Pancreas (tissue), 10 donors: ENCODE measurements around the gene MAP1LC3B. TPM values are rescaled to one million over a fixed set of nuclear protein-coding genes. Genes with fewer than 3 reads are reported as not detected.

ENCODE experiments used
- ATAC-seq, 4 donors: fragments of 200-7000 bp; cut with Tn5 transposase; one replicate each; pipeline versions ENCODE4 v1.8.0 to v1.9.1; 2020; ENCODE audit warnings: mild to moderate bottlenecking in 4 of 4, moderate library complexity in 4 of 4
- DNase-seq, 6 donors: peaks; one replicate each; pipeline ENCODE4 v3.0.0-alpha.2; 2020
- FAIRE-seq: peaks from 2 replicates; lab custom pipeline; 2012; peaks lifted over from hg19 to GRCh38; lab: Jason Lieb, UNC
- H3K27ac ChIP-seq, 4 donors: fragments of 200-600 bp; sonication (generic); 1 replicate in 3 of 4; 2 replicates in 1 of 4; pipeline versions ENCODE4 v1.5.0 to v1.8.0; 2020
- H3K27me3 ChIP-seq, 4 donors: fragments of 200-600 bp; one replicate each; pipeline ENCODE4 v1.8.0; 2021
- H3K36me3 ChIP-seq, 3 donors: fragments of 200-600 bp; sonication (generic) in 1 of 3; one replicate each; pipeline versions ENCODE4 v1.5.0 to v1.8.0; 2020 to 2021
- H3K4me1 ChIP-seq, 3 donors: fragments of 200-600 bp; one replicate each; pipeline ENCODE4 v1.8.0; 2021
- H3K4me3 ChIP-seq, 4 donors: fragments of 200-600 bp; sonication (generic) in 2 of 4; one replicate each; pipeline versions ENCODE4 v1.5.0 to v1.8.0; 2020 to 2021
- H3K9me3 ChIP-seq, 4 donors: fragments of 200-600 bp; one replicate each; pipeline ENCODE4 v1.8.0; 2021
- WGBS, 2 donors: extraction: QIAGEN DNeasy Blood & Tissue Kit; methylation state at CpG; one replicate each; pipeline ENCODE4 v1.1.7; 2013; 5-methylcytosine and 5-hydroxymethylcytosine counted together
- intact Hi-C, 3 donors: fragments of 100-400 bp; cut with DNase I; formaldehyde crosslinking; loops; one replicate each; pipeline versions ENCODE4 v1.11.1 to v1.14.2; 2022
- polyA plus RNA-seq, 2 donors: library from polyadenylated mRNA; stranded (reverse); fragments of 200-250 nt; gene quantifications; one replicate each; pipeline ENCODE4 v1.2.3, GENCODE V29; 2013
- total RNA-seq, 6 donors: library from RNA; stranded (reverse); fragmentation: NEBNext Ultra II Directional in 4 of 6; extraction: Animal tissue kit (Norgen Biotek cat#: 25700) in 4 of 6; gene quantifications; one replicate each; pipeline versions ENCODE4 v1.2.1 to v1.2.4, GENCODE V29; 2021 to 2023
- TF ChIP-seq, protein P1 (sequence below), 4 donors: fragments of 200-600 bp; sonication (generic) in 3 of 4; IDR thresholded peaks; one replicate each; pipeline versions ENCODE4 v1.5.0 to v1.8.0; 2021; ENCODE audit warnings: antibody characterized with exemption in 4 of 4
- donor health status: healthy with polysubstance abuse.
- donor health status: DM: no; HTN: no; CAD: no; lungs with moderate emphysema.
- donor health status: DM: no; HTN: no; CAD: no.
- donor health status: control.
- donor health status: control.
- donor health status: Bipolar disorder and iron deficiency.
- donor health status: DM: yes; HTN: yes; CAD: no.
- donor health status: DM: no; HTN: no; CAD: no.
- donor health status: DM: no; HTN: no; CAD: no.
- donor health status: DM: yes; HTN: yes; CAD: no.

The MAP1LC3B gene
- total and polyA plus RNA-seq, 8 donors, result 13.9 to 35.1 (median 21.7) TPM

DNA sequence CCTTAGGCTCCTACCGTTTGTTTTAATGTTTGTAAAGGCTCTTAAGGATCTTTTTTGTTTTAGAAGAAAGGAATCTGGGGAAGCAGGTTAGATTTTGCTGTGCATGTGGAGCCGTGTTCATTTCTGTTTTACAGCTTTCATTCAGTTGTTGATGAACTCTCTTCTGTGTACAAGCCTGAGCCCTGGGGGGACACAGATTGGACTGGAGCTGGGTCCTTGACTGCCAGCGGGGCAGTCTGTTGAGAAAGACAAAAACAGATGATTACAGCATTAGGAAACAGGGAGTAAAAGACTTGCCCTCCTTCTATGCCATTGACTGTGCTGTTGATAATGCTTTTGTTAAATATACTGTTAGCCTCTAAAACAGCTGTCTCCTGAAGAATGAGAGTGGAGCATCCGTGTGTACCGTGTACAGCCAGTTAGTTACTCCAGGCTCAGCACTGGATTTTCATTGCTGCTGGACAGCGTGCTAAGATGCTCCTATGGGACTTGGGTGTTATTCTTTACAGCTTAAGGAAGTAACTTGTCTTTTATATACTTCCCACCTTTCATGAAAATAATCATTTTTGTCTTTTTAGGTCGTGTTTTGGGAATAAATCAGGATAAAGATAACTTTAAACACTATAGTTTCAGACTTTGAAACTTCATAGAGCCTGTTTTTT lies 3.2 kb downstream of the MAP1LC3B start:
- 64 to 71% methylated on average over 7 of the region's 7 CpGs for WGBS, 2 donors
- intact Hi-C loops, result no loop called here
- Histone ChIP-seq H3K4me3 (no peak overlapping the region), H3K9me3 (no peaks in the 10 kb centered on the region), H3K27ac (no peak overlapping the region), H3K27me3 (no peaks in the 10 kb centered on the region), H3K4me1 (peaks cover 12 to 25% (median 12%) of the 10 kb centered on the region in 3 donors), H3K36me3 (peaks cover 0 to 11% (median 0%) of the 10 kb centered on the region in 3 donors)
- ATAC-seq, result no peak
- TF ChIP-seq, protein P1, sequence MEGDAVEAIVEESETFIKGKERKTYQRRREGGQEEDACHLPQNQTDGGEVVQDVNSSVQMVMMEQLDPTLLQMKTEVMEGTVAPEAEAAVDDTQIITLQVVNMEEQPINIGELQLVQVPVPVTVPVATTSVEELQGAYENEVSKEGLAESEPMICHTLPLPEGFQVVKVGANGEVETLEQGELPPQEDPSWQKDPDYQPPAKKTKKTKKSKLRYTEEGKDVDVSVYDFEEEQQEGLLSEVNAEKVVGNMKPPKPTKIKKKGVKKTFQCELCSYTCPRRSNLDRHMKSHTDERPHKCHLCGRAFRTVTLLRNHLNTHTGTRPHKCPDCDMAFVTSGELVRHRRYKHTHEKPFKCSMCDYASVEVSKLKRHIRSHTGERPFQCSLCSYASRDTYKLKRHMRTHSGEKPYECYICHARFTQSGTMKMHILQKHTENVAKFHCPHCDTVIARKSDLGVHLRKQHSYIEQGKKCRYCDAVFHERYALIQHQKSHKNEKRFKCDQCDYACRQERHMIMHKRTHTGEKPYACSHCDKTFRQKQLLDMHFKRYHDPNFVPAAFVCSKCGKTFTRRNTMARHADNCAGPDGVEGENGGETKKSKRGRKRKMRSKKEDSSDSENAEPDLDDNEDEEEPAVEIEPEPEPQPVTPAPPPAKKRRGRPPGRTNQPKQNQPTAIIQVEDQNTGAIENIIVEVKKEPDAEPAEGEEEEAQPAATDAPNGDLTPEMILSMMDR (IDR thresholded peaks at IDR 0.05), result no peak
- FAIRE-seq, result no peak
- DNase-seq, result no peak

DNA sequence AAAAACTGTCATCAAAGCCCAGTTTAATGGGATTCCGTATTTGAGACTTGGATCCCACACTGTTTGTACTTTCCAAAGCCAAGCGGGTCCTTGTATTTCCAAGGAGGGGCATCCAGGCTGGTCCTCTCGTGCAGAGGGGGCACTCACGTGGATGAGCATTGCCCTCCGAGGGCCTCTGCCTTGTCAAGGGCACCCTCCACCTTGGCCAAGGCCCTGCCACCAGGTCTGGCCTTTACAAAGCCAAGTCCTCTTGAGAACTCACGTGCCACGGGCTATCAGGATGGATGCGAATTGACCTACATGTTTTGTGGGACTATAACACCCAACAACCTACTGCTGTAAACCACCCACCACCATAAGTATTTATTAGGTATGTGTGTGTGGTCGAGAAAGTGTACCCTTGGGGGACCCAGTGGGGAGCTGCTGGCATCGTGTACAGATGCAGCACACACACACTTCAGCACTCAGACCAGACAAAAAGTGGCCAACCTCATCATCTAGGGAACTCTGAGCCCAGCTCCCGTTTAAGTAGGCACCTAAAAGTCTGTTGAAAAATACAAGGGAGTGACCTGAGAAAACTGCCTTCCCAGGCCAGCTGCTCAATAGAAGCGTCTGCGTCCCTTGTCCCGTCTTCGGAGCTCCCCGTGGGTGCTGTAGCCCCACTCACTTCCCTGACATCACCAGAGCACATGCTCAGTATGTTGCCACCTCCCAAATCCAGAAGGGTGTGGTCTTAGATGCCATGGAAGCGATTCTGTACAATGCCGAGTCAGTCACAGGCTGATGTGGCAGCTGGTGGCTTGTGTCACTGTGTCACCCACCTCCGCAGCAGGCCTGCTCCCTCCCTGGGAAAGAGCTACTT lies 12.9 kb downstream of the MAP1LC3B start:
- Histone ChIP-seq H3K4me1 (no peaks in the 10 kb centered on the region), H3K27me3 (no peaks in the 10 kb centered on the region), H3K36me3 (peaks cover 0 to 45% (median 23%) of the 10 kb centered on the region in 3 donors), H3K27ac (no peak overlapping the region), H3K4me3 (no peak overlapping the region), H3K9me3 (no peaks in the 10 kb centered on the region)
- ATAC-seq (no peak), FAIRE-seq (no peak), DNase-seq (no peak)
- TF ChIP-seq, protein P1 (IDR thresholded peaks at IDR 0.05), result no peak
- intact Hi-C loops, result no loop called here
- WGBS, 2 donors, result 91 to 93% methylated on average over 19 of the region's 19 CpGs

DNA sequence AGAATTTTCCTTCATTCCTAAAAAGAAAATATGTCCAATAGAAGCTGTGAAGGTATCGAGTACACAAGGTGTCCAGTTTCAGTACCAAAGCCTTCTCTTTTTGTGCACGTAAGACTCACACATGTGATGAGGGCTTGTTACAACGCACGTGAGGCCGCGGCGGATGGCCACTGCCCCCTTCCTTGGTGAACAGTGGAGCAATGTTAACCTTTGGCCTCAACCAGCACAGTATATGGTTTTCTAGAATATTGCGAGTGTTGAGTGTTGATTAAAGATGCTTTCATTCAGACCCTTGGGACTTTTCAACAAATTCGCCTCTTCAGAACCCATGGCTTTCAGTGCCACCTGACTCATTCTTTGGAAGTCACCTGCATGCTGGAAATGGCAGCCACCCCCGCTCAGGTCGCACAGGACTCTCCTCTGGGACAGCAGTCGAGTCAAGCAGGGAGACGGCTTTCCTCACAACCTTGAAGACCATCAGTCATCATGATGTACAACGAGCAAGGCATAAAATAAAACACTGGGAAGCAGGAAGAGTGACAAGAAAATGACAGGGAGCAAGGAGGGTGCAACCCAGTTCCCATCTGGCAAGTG lies 14.5 kb downstream of the MAP1LC3B start:
- ATAC-seq, result no peak
- no peak for FAIRE-seq

DNA sequence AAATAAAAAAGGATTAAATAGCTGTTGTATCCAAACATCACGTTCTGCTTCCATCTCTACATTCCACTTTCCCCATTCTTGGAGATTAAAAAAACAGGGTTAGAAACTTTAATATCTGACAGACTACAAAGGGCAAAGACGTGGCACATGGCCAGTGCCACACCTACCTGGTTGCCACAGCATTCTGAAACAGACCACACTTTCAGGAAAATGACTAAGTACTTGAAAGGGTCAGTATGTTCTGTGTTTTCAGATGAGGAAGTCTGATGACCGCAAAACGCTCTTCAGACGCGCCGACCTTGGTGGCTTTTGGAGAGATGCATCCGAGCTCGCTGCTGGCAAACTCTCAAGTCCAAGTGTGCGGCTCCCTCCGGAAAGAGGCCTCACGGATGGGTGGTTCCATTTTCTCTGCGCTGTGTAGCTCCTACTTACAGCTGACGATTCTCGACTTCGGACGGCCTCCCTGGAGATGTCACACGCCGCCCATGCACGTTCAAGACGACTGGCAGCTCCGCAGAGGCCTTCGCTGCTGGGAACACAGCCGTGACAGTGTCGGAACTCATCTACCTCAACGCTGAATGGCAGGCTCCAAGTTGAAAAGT lies 15.5 kb downstream of the MAP1LC3B start:
- Histone ChIP-seq H3K27ac (no peak overlapping the region), H3K9me3 (no peaks in the 10 kb centered on the region), H3K36me3 (peaks cover 0 to 58% (median 22%) of the 10 kb centered on the region in 3 donors), H3K4me1 (no peaks in the 10 kb centered on the region), H3K27me3 (no peaks in the 10 kb centered on the region), H3K4me3 (no peak overlapping the region)
- FAIRE-seq (no peak), DNase-seq (no peak), ATAC-seq (peak in 3 of 4 donors; percentile 34 to 41 (median 40))
- TF ChIP-seq, protein P1 (IDR thresholded peaks at IDR 0.05), result no peak
- 86 to 87% methylated on average over 26 of the region's 26 CpGs for WGBS, 2 donors
- intact Hi-C loops, result no loop called here

More for the DNA sequence above, 14.5 kb downstream of the MAP1LC3B start:
- Histone ChIP-seq H3K4me1 (no peaks in the 10 kb centered on the region), H3K9me3 (no peaks in the 10 kb centered on the region), H3K27ac (no peak overlapping the region), H3K4me3 (no peak overlapping the region), H3K27me3 (no peaks in the 10 kb centered on the region), H3K36me3 (peaks cover 0 to 56% (median 23%) of the 10 kb centered on the region in 3 donors)
- 92 to 93% methylated on average over 14 of the region's 14 CpGs for WGBS, 2 donors
- intact Hi-C loops, result no loop called here
- DNase-seq, result no peak
- TF ChIP-seq, protein P1 (IDR thresholded peaks at IDR 0.05), result no peak
